Stimulated activated effector memory CD8-positive, alpha-beta T cell treated with anti-CD3 and anti-CD28 coated beads, Interleukin-12 subunit alpha, Interleukin-12 subunit beta, amount 100 ng/mL, for 72 hours (primary cell): Measurements from ENCODE around the gene FTO.

Source experiments
- ATAC-seq: fragments of 150-1000 bp; cut with Tn5 transposase; 2 replicates; pipeline ENCODE4 v1.10.0; 2021
- DNase-seq, 2 donors: peaks; one replicate each; pipeline ENCODE4 v3.0.0; 2021 to 2022; ENCODE audit warnings: low spot score in 2 of 2
- H3K27ac Mint-ChIP-seq: one replicate; pipeline ENCODE4 v1.8.0; 2022; ENCODE audit warnings: mild to moderate bottlenecking, mixed read lengths
- H3K36me3 Mint-ChIP-seq: one replicate; pipeline ENCODE4 v1.8.0; 2022; ENCODE audit warnings: mild to moderate bottlenecking, mixed read lengths
- H3K4me1 Mint-ChIP-seq: one replicate; pipeline ENCODE4 v1.8.0; 2022; ENCODE audit warnings: mixed read lengths
- H3K4me3 Mint-ChIP-seq: one replicate; pipeline ENCODE4 v1.8.0; 2022; ENCODE audit warnings: mild to moderate bottlenecking, mixed read lengths
- H3K9me3 Mint-ChIP-seq: one replicate; pipeline ENCODE4 v1.8.0; 2022; ENCODE audit warnings: mixed read lengths

Gene FTO

DNA sequence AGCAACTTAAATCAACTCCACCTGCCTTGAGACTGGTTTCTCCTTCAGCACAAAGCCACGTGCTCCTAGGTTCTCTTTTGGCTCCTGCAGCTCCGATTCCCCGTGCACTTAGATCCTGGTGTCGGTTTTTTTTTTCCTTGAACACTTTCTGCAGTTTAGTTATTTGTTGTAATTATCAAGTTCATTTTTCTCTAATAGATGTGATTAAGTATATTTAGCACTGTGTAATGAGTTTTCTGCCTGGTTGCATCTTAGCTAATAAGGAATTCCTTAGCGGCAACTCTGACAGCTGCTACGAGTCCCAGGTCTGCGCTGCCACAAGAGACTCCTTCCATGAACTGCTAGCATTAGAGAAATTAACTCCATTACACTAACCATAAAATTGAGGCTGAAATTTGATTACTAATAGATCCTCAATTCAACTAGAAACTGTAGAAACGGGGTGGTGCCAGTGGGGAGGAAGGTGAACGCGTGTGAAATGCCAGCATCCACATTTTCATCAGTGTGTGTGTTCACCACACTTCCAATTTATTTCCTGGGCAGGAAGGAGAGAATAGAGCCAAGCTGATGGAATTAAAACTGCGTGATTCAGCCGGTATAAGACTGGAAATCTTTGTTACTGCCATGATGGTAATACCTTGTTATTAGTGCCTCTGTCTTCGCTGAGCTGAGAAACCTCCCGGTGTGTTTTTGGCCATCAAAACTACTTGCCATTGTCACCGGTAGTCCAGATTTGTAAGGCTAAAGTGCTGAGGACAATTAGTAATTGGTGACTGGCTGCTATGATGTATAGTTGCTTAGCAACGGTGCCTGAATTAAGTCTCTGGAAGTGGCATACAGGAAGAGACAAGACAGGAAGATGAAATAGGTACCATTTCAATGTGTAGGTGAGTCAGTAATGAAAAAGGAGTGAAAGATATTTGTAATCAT, 350.2 kb downstream of the FTO start:
- no peaks in the 10 kb centered on the region for H3K4me1 Mint-ChIP-seq
- no peak overlapping the region for H3K4me3 Mint-ChIP-seq
- H3K9me3 Mint-ChIP-seq: no peaks in the 10 kb centered on the region
- no peaks in the 10 kb centered on the region for H3K36me3 Mint-ChIP-seq
- no peak overlapping the region for H3K27ac Mint-ChIP-seq
- ATAC-seq (no peak), DNase-seq (no peak)

DNA sequence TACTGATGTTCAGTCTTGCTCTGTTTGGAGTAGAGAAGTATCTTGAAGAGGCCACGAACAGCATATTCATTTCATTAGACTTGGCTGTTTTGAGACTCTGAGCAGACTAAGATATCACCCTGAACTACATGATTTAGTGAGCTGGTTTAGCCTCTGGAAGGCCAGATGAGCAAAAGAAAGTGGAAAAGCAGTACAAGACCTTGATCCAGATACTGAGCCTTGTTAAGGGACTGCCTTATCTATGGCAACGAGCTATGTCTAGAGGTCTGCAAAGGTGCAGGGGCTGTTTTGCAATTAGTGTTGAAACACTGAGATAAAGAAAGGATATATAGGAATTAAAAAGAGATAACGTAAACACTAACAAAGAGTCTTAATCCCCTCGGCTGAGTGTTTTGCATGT, 351.2 kb downstream of the FTO start:
- Mint-ChIP-seq H3K4me3 (no peak overlapping the region), H3K9me3 (no peaks in the 10 kb centered on the region), H3K4me1 (no peaks in the 10 kb centered on the region), H3K27ac (no peak overlapping the region), H3K36me3 (no peaks in the 10 kb centered on the region)
- DNase-seq (no peak), ATAC-seq (no peak)

DNA sequence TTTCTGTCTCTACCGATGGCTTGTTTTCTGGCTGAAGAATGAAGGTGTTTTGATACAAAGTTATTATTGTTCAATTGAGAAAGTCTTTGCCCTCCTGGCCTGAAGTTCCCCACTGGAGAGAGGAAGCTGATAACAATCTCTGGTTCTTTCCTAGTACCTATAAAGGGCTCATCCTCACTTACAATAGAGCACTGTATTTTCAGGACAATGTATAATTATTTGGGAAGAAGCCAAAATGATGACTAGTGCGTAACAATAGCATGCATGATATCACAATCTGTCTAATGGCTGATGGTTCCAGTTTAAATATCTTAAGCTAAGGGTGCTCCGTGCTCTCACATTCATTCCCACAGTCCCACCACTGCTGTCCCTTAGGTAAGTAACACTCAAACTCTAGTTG, 351.9 kb downstream of the FTO start:
- Mint-ChIP-seq H3K4me3 (no peak overlapping the region), H3K9me3 (no peaks in the 10 kb centered on the region), H3K36me3 (no peaks in the 10 kb centered on the region), H3K4me1 (no peaks in the 10 kb centered on the region), H3K27ac (peak overlapping the region; percentile 63)
- ATAC-seq: no peak
- no peak for DNase-seq

DNA sequence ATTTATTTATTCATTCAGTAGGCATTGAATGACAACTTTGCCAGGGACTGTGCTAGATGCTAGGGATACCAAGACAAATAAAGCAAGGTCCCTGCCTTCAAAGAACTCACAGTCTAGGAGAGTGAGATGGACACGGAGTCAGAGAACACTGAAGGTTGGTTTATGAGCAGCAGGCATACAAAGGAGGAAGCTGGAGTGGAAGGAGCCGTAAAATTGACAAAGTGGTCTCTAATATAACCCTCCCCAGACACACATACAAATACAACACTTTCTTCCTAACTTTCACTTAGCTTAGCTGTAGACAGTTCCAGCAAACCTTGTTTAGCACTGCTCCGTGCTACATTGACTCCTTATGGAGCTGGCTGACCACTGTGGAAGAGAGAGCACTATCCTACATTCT, 353.0 kb downstream of the FTO start:
- H3K36me3 Mint-ChIP-seq: no peaks in the 10 kb centered on the region
- no peak overlapping the region for H3K4me3 Mint-ChIP-seq
- DNase-seq: no peak
- no peaks in the 10 kb centered on the region for H3K4me1 Mint-ChIP-seq
- H3K27ac Mint-ChIP-seq: no peak overlapping the region
- no peaks in the 10 kb centered on the region for H3K9me3 Mint-ChIP-seq
- no peak for ATAC-seq

DNA sequence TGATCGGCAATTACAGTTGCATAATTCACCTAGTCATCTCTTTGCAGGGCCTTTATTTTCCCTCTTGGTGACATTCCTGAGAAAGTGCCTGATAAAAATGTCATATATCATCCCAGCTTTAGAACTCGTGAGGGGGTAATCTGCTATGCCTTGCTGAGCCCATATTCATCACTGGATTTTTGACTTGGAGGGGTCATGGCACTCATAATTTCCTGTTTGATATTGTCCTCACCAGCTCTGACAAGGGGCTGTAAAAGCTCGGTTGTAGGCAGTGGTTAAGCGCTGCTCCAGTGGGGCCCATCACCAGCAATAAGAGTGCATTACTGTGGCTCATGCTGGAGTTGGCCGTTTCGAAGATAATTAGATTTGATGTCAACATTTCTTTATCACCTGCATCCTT, 355.4 kb downstream of the FTO start:
- no peak overlapping the region for H3K4me3 Mint-ChIP-seq
- H3K9me3 Mint-ChIP-seq: no peaks in the 10 kb centered on the region
- no peak for ATAC-seq
- no peak for DNase-seq
- H3K36me3 Mint-ChIP-seq: no peaks in the 10 kb centered on the region
- H3K4me1 Mint-ChIP-seq: no peaks in the 10 kb centered on the region
- no peak overlapping the region for H3K27ac Mint-ChIP-seq

DNA sequence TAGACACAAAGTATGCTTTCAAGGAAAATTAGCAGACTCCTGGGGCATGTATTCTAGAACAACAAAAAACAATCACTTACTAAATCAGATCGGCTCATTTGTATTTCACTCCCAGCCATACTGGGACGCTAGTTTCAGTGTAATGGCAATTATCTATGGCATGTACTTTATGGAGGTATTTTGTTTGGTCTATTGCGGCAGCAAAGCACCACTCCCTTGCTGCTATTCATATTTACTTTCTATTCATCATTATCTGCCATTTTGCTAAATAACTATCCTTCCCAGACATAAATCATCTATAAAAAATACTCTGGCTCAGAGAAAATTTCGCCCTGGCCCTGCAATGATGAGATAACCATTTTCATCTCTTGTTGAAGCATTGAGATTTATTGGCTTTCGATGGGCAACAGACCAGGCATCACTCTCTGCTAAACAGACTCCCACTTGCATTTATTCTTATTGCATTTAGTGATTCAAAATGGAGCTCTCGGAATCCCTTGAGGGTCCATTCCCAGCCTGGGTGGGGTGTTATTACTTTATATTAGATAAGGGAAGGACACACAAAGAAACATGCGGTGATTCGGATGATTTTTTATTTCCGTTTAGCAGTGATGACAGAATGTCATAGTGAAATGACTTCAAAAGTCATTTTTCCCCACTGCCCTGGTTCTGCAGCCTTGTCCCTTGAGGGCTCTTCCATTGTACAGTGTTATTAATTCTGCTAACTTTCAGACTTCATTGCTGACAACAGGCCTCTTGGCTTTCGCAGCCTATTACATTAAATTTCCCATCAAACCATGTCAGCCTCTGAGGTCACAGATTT, 356.9 kb downstream of the FTO start:
- ATAC-seq (no peak), DNase-seq (no peak)
- no peaks in the 10 kb centered on the region for H3K4me1 Mint-ChIP-seq
- H3K9me3 Mint-ChIP-seq: no peaks in the 10 kb centered on the region
- no peak overlapping the region for H3K4me3 Mint-ChIP-seq
- H3K27ac Mint-ChIP-seq: no peak overlapping the region
- H3K36me3 Mint-ChIP-seq: no peaks in the 10 kb centered on the region

DNA sequence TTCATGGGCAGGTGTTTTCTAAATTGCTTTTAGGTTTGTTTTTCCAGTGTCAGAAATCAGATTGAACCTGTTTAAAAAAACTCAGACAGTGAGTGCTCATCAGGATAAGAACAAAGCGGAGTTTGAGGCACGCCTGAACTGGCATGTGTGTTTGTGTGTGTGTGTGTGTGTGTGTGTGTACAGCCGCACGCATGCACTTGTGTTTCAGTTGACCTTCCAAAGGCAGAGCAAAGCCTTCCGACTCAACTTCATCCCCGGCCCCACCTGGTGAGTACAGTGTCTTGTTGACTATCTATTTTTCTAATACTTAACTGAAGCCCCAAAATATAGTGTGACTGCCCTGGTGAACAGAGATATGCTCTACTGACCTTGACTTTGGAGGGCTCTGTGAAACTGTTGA, 357.5 kb downstream of the FTO start:
- no peak for DNase-seq
- Mint-ChIP-seq H3K9me3 (no peaks in the 10 kb centered on the region), H3K27ac (no peak overlapping the region), H3K36me3 (no peaks in the 10 kb centered on the region), H3K4me1 (no peaks in the 10 kb centered on the region), H3K4me3 (no peak overlapping the region)
- no peak for ATAC-seq

DNA sequence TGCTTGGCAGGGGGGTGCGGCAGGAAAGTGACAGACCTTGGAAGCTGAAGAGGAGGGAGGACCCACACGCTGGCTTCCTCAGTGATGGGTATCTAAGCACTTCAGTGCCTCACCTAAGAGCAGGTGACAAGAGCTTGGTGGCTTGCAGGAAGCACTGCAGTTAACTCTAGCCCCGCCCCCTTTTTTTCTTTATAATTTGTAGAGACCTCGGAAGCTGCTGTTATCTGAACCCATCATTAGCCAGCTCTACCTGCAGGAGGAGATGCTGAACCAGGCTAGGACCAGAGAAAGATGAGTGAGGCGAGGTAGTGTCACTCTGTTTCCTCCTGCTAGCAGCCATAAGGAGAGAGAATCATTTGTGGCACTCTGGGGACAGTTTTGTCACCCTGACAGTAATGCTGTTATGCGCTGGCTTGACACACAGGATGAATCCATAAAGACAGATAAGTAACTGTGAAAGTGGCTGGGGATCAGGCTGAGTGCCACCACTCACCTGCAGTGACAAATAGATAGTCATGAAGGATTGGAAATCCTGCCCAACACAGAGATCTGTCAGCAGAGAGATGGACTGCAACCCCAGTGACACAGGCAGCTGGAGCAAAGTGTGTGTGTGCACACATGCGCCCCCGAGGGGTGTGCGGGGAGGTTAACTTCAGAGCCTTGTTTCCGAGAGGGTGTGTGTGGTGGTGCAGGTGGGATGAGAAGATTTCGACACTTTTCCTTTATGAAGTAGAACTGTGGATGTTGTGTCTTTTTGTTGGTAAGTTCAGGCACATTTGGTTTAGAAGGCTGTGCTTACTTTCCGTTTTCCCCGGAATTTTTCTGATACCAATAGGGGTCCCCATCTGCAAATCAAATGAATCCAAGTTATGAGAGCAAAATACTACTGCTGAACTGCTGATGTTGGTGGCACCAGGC, 358.7 kb downstream of the FTO start:
- DNase-seq: no peak
- H3K4me1 Mint-ChIP-seq: no peaks in the 10 kb centered on the region

DNA sequence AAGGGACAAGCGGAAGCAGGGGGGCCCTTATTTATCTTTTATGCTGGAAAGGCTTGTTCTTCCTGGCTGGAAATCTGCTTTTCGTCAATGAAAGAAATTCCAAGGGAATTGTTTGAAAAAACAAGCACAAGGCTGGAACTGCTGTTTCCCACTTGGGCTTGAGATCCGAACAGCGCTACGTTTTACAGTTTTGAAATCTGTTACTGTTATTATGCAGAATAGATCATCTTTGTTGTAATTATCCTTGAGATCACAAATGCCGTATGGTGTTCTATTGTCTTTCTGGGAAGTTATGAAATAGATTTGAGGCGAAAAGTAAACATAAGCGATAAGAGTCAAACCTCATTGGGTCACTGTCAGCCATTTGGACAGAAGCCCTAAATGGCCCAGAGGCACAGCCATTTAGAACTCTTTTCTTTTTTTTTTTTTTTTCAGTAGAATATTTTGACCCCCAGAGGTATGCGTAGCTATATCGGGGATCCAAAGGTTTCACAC, 359.4 kb downstream of the FTO start:
- no peaks in the 10 kb centered on the region for H3K4me1 Mint-ChIP-seq
- H3K9me3 Mint-ChIP-seq: no peaks in the 10 kb centered on the region
- ATAC-seq: no peak
- no peaks in the 10 kb centered on the region for H3K36me3 Mint-ChIP-seq
- no peak for DNase-seq
- H3K4me3 Mint-ChIP-seq: no peak overlapping the region
- no peak overlapping the region for H3K27ac Mint-ChIP-seq

More for the DNA sequence above, 358.7 kb downstream of the FTO start:
- H3K9me3 Mint-ChIP-seq: no peaks in the 10 kb centered on the region
- no peaks in the 10 kb centered on the region for H3K36me3 Mint-ChIP-seq
- no peak overlapping the region for H3K27ac Mint-ChIP-seq
- peak; percentile 11 for ATAC-seq
- no peak overlapping the region for H3K4me3 Mint-ChIP-seq

DNA sequence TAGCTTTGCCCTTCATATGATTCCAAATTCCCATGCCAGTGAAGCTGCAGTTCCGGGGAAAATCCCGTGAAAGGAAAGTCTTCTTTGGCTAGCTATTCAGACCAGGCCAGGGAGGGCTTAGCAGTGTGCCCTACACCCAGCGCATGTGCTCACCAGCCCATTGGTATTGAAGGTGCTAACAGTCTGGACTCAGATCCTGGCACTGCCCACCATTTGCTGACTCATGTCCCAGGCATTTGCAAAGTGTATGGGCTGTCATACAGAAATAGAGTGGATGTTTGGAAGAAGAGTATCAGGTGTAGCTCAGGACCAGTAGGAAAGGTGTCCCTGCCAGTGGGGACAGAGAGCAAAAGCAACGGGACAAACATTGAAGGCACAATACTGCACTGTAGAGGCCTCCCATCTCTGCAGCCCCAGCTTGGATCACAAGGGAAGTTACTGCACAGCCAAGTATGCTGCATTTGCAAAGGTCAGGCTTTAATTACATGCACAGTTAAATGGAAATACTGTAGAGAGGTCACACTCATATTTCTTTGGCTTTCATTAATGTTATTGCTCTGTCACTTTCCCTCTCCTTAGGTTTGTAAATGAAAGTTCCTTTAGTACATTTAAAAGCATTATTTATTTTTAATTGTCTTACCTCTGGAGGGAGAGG, 362.6 kb downstream of the FTO start:
- Mint-ChIP-seq H3K9me3 (no peaks in the 10 kb centered on the region), H3K27ac (no peak overlapping the region), H3K4me3 (no peak overlapping the region), H3K36me3 (peaks cover 4% of the 10 kb centered on the region), H3K4me1 (no peaks in the 10 kb centered on the region)
- DNase-seq (no peak), ATAC-seq (no peak)

DNA sequence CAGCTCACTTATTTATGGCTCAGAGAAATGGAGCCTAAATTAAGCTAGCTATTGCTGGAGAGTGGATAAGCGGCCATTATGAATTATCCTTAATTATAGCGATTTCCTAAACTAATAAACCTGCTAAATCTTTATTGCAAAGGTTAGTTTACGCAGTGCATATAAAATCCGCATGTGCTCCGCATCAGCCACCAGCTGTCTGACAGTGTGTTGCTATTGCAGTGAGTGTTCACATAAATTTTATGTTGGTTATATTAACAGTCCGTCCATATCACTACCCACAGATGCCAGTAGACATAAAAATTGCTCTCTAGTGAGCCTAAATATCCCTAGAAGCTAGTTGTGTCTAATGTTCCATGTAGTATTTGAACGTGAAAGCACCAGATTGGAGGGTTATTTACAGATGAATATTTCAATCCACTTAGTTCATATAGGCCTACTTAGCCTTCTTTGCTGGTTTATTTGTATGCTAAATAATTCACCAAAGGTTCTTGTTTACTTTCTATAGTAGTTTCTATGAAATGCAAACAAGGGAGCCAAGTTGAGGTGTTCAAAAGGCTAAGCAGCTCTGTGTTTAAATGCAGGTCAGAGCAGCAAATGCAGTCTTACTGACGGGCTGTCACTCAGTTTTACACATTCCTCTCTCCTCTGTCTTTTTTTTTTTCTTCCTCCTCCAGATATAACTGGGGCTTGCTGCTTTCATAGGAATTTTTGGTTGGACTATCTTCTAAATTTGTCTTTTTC, 363.5 kb downstream of the FTO start:
- no peak overlapping the region for H3K27ac Mint-ChIP-seq
- DNase-seq (no peak), ATAC-seq (no peak)
- no peak overlapping the region for H3K4me3 Mint-ChIP-seq
- H3K36me3 Mint-ChIP-seq: peaks cover 4% of the 10 kb centered on the region
- H3K4me1 Mint-ChIP-seq: no peaks in the 10 kb centered on the region
- no peaks in the 10 kb centered on the region for H3K9me3 Mint-ChIP-seq

DNA sequence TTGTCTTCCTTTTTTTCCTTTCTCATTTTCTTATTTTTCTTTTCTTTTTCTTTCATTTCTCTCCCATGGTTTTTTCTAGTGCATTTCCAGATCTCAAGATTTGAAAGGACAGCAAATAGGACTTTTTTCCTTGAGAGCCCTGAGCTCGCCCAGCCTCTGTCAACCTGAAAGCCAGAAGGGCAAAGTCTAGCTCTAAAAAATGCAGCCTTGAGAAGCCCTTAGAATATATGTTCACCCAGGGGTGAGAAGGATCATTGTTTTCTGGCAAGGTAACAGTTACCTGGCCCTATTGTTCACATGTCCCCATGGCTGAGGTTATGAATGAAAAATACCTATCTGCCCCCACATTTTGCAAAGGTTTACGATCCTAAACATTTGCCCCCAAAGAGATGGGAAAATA, 364.3 kb downstream of the FTO start:
- no peaks in the 10 kb centered on the region for H3K9me3 Mint-ChIP-seq
- peaks cover 4% of the 10 kb centered on the region for H3K36me3 Mint-ChIP-seq
- DNase-seq (no peak), ATAC-seq (no peak)
- H3K4me1 Mint-ChIP-seq: no peaks in the 10 kb centered on the region
- H3K4me3 Mint-ChIP-seq: no peak overlapping the region
- no peak overlapping the region for H3K27ac Mint-ChIP-seq

DNA sequence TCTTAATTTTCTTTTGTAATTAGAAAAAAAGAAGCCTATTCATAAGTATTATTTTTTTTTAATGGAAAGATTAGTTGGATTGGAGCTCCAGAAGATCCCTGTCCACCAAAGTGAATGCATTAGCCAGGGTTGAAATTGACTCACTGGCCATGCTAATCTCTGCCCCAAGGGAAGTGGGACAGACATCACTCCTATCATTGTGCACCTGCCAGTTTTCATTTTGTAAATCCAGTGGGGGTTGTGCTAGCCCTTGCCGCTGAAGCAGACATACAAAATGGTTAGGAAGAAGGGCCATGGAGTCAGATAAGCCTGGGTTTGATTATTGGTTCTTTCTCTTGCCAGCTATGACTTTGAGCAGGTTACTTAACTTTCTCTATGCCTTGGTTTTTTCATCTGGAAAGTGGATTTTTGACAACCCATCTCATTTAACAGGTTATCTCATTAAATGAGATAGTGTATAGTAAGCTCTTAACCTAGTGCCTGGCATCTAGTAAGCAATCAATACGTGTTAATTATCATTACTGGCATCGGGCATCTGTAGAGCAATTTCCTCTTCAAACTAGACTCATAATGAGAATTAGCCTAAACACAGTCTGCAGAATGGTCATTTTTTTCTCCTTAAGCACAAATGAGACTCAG, 365.8 kb downstream of the FTO start:
- H3K4me1 Mint-ChIP-seq: no peaks in the 10 kb centered on the region
- H3K27ac Mint-ChIP-seq: no peak overlapping the region
- no peak overlapping the region for H3K4me3 Mint-ChIP-seq
- peaks cover 4% of the 10 kb centered on the region for H3K36me3 Mint-ChIP-seq
- no peak for ATAC-seq
- no peak for DNase-seq
- H3K9me3 Mint-ChIP-seq: no peaks in the 10 kb centered on the region
